GM21528 (cell line): Measurements from ENCODE around the gene PTH1R.

Experiments used
- ATAC-seq: cut with Tn5 transposase; IDR thresholded peaks from one replicate; pipeline ENCODE4 v1.9.1; 2021; ENCODE audit warnings: mild to moderate bottlenecking, moderate library complexity; ENCODE audit not compliant: unreplicated experiment, low FRiP score

The PTH1R gene

GRCh38 chr3:46880884-46881595, 3.5 kb downstream of the PTH1R start:
- no peak for ATAC-seq

GRCh38 chr3:46881596-46882376, 4.3 kb downstream of the PTH1R start:
- ATAC-seq, result no peak

GRCh38 chr3:46882377-46883053, 5.0 kb downstream of the PTH1R start:
- ATAC-seq, result no peak

- no peak for ATAC-seq
Observed at GRCh38 chr3:46883054-46883829, 5.7 kb downstream of the PTH1R start.

- no peak for ATAC-seq
Observed at GRCh38 chr3:46883830-46884185, 6.3 kb downstream of the PTH1R start.

- no peak for ATAC-seq
Observed at GRCh38 chr3:46884427-46884826, 6.9 kb downstream of the PTH1R start.

- ATAC-seq, result no peak
Observed at GRCh38 chr3:46884929-46885328, 7.4 kb downstream of the PTH1R start.

- ATAC-seq, result no peak
Observed at GRCh38 chr3:46885612-46886011, 8.1 kb downstream of the PTH1R start.

GRCh38 chr3:46887980-46888494, 10.5 kb downstream of the PTH1R start:
- no peak for ATAC-seq

GRCh38 chr3:46888705-46889104, 11.2 kb downstream of the PTH1R start:
- no peak for ATAC-seq

GRCh38 chr3:46889381-46890110, 12.0 kb downstream of the PTH1R start:
- no peak for ATAC-seq

GRCh38 chr3:46890132-46890531, 12.6 kb downstream of the PTH1R start:
- ATAC-seq, result no peak

GRCh38 chr3:46891132-46891531, 13.6 kb downstream of the PTH1R start:
- ATAC-seq, result no peak

GRCh38 chr3:46892285-46893145, 15.0 kb downstream of the PTH1R start:
- ATAC-seq, result no peak

GRCh38 chr3:46893146-46893748, 15.7 kb downstream of the PTH1R start:
- no peak for ATAC-seq

GRCh38 chr3:46893763-46894162, 16.2 kb downstream of the PTH1R start:
- ATAC-seq, result no peak

GRCh38 chr3:46894256-46894655, 16.7 kb downstream of the PTH1R start:
- ATAC-seq, result no peak

- no peak for ATAC-seq
Observed at GRCh38 chr3:46895204-46895660, 17.7 kb downstream of the PTH1R start.
